Astrocyte (in vitro differentiated cells and primary cell): ENCODE data around the gene KRTAP3-1. TPM values are rescaled to one million over a fixed set of nuclear protein-coding genes. Genes with fewer than 3 reads are reported as not detected.
A peak's percentile ranks its signal among the peaks of the same experiment; 100 is the strongest.

Experiments used
- DNase-seq: peaks from one replicate; pipeline ENCODE4 v3.0.0-alpha.2; 2010; ENCODE audit warnings: low read depth
- FAIRE-seq: peaks from 2 replicates; lab custom pipeline; 2011; peaks lifted over from hg19 to GRCh38; lab: Jason Lieb, UNC
- H2AFZ ChIP-seq: 2 replicates; pipeline ENCODE4 v1.6.0; 2012; ENCODE audit warnings: low read depth, low read length, inconsistent platforms
- H3K27ac ChIP-seq: 2 replicates; pipeline ENCODE4 v1.5.1; 2011; ENCODE audit warnings: low read depth, low read length, inconsistent platforms
- H3K27me3 ChIP-seq: 2 replicates; pipeline ENCODE4 v1.6.0; 2011; ENCODE audit warnings: low read length, inconsistent platforms; ENCODE audit not compliant: insufficient read depth
- H3K36me3 ChIP-seq: 2 replicates; pipeline ENCODE4 v1.5.1; 2011; ENCODE audit warnings: low read length, inconsistent platforms; ENCODE audit not compliant: insufficient read depth
- H3K4me1 ChIP-seq: 2 replicates; pipeline ENCODE4 v1.5.1; 2011; ENCODE audit warnings: low read length, inconsistent platforms; ENCODE audit not compliant: insufficient read depth
- H3K4me2 ChIP-seq: 2 replicates; pipeline ENCODE4 v1.6.0; 2012; ENCODE audit warnings: low read length, inconsistent platforms
- H3K4me3 ChIP-seq: 2 replicates; pipeline ENCODE4 v1.5.1; 2011; ENCODE audit warnings: low read depth, mild to moderate bottlenecking, low read length, inconsistent platforms; ENCODE audit not compliant: insufficient read depth
- H3K79me2 ChIP-seq: 2 replicates; pipeline ENCODE4 v1.6.0; 2012; ENCODE audit warnings: mild to moderate bottlenecking, low read length, inconsistent platforms; ENCODE audit not compliant: insufficient read depth
- H3K9ac ChIP-seq: 2 replicates; pipeline ENCODE4 v1.6.0; 2012; ENCODE audit warnings: mild to moderate bottlenecking, low read length, inconsistent platforms
- H3K9me3 ChIP-seq: 2 replicates; pipeline ENCODE4 v1.5.1; 2012; ENCODE audit warnings: low read depth, mild to moderate bottlenecking, low read length, inconsistent platforms; ENCODE audit not compliant: insufficient read depth
- H4K20me1 ChIP-seq: 2 replicates; pipeline ENCODE4 v1.6.0; 2012; ENCODE audit warnings: low read length, inconsistent platforms; ENCODE audit not compliant: insufficient read depth
- H3K27ac Mint-ChIP-seq: one replicate; pipeline ENCODE4 v1.8.0; 2021; ENCODE audit warnings: mild to moderate bottlenecking, mixed read lengths; ENCODE audit not compliant: unreplicated experiment
- H3K27me3 Mint-ChIP-seq: one replicate; pipeline ENCODE4 v1.8.0; 2021; ENCODE audit warnings: low read depth, mixed read lengths; ENCODE audit not compliant: unreplicated experiment
- H3K36me3 Mint-ChIP-seq: one replicate; pipeline ENCODE4 v1.8.0; 2021; ENCODE audit warnings: low read depth, mixed read lengths; ENCODE audit not compliant: unreplicated experiment
- H3K4me1 Mint-ChIP-seq: one replicate; pipeline ENCODE4 v1.8.0; 2021; ENCODE audit warnings: low read depth, mixed read lengths; ENCODE audit not compliant: unreplicated experiment
- H3K4me3 Mint-ChIP-seq: one replicate; pipeline ENCODE4 v1.8.0; 2021; ENCODE audit warnings: mild to moderate bottlenecking, moderate library complexity, mixed read lengths; ENCODE audit not compliant: unreplicated experiment
- H3K9me3 Mint-ChIP-seq: one replicate; pipeline ENCODE4 v1.8.0; 2021; ENCODE audit warnings: mild to moderate bottlenecking, mixed read lengths; ENCODE audit not compliant: unreplicated experiment
- CTCF ChIP-seq: IDR thresholded peaks from 2 replicates; pipeline ENCODE4 v1.5.1; 2011; ENCODE audit warnings: low read depth, mild to moderate bottlenecking, inconsistent platforms, low read length, moderate library complexity; ENCODE audit not compliant: insufficient read depth
- EZH2 ChIP-seq: IDR thresholded peaks from 2 replicates; pipeline ENCODE4 v1.6.1; 2012; ENCODE audit warnings: mild to moderate bottlenecking, low read length, inconsistent platforms; ENCODE audit not compliant: insufficient read depth
- total RNA-seq: library from RNA; stranded (reverse); gene quantifications from 2 replicates; pipeline ENCODE4 v1.2.1, GENCODE V29; 2021

Gene KRTAP3-1
- total RNA-seq, 1 donor from 2014 or later, result not detected

GRCh38 chr17:41009301-41009760 lies 403 bp upstream of the KRTAP3-1 start:
- Mint-ChIP-seq H3K4me1 (no peaks in the 10 kb centered on the region), H3K27me3 (peaks cover 2% of the 10 kb centered on the region), H3K4me3 (no peak overlapping the region), H3K27ac (no peak overlapping the region), H3K36me3 (no peaks in the 10 kb centered on the region), H3K9me3 (no peaks in the 10 kb centered on the region)
- no peak overlapping the region for H3K4me2 ChIP-seq
- no peaks in the 10 kb centered on the region for H4K20me1 ChIP-seq
- DNase-seq (no peak), FAIRE-seq (peak; percentile 26)
- no peak overlapping the region for H2AFZ ChIP-seq
- no peak overlapping the region for H3K27ac ChIP-seq
- no peaks in the 10 kb centered on the region for H3K79me2 ChIP-seq
- H3K9ac ChIP-seq, result no peak overlapping the region
- no peaks in the 10 kb centered on the region for H3K36me3 ChIP-seq
- no peaks in the 10 kb centered on the region for H3K4me1 ChIP-seq
- no peaks in the 10 kb centered on the region for H3K27me3 ChIP-seq
- TF ChIP-seq CTCF (no peak), EZH2 (no peak)
- no peaks in the 10 kb centered on the region for H3K9me3 ChIP-seq
- H3K4me3 ChIP-seq, result no peak overlapping the region

GRCh38 chr17:41004397-41004796 lies 4.5 kb downstream of the KRTAP3-1 start:
- Histone ChIP-seq H3K9ac (no peak overlapping the region), H3K79me2 (no peaks in the 10 kb centered on the region), H3K27me3 (no peaks in the 10 kb centered on the region), H3K4me2 (no peak overlapping the region), H3K9me3 (no peaks in the 10 kb centered on the region), H3K4me1 (no peaks in the 10 kb centered on the region), H4K20me1 (no peaks in the 10 kb centered on the region), H3K27ac (no peak overlapping the region), H3K4me3 (no peak overlapping the region), H3K36me3 (no peaks in the 10 kb centered on the region), H2AFZ (no peak overlapping the region)
- H3K4me1 Mint-ChIP-seq, result no peaks in the 10 kb centered on the region
- FAIRE-seq (no peak), DNase-seq (no peak)
- TF ChIP-seq CTCF (no peak), EZH2 (no peak)
- peaks cover 2% of the 10 kb centered on the region for H3K27me3 Mint-ChIP-seq
- no peaks in the 10 kb centered on the region for H3K9me3 Mint-ChIP-seq
- H3K27ac Mint-ChIP-seq, result no peak overlapping the region
- H3K36me3 Mint-ChIP-seq, result no peaks in the 10 kb centered on the region
- H3K4me3 Mint-ChIP-seq, result no peak overlapping the region

GRCh38 chr17:41003926-41004325 lies 5.0 kb downstream of the KRTAP3-1 start:
- H3K4me3 Mint-ChIP-seq, result no peak overlapping the region
- FAIRE-seq (no peak), DNase-seq (no peak)
- H3K9ac ChIP-seq, result no peak overlapping the region
- no peaks in the 10 kb centered on the region for H3K36me3 ChIP-seq
- H3K9me3 Mint-ChIP-seq, result no peaks in the 10 kb centered on the region
- H3K36me3 Mint-ChIP-seq, result no peaks in the 10 kb centered on the region
- no peaks in the 10 kb centered on the region for H3K9me3 ChIP-seq
- H3K27me3 Mint-ChIP-seq, result peaks cover 2% of the 10 kb centered on the region
- H4K20me1 ChIP-seq, result no peaks in the 10 kb centered on the region
- no peak for TF ChIP-seq CTCF
- TF ChIP-seq EZH2, result no peak
- H3K79me2 ChIP-seq, result no peaks in the 10 kb centered on the region
- H3K27ac ChIP-seq, result no peak overlapping the region
- no peak overlapping the region for H2AFZ ChIP-seq
- no peak overlapping the region for H3K4me2 ChIP-seq
- H3K27ac Mint-ChIP-seq, result no peak overlapping the region
- no peaks in the 10 kb centered on the region for H3K27me3 ChIP-seq
- no peak overlapping the region for H3K4me3 ChIP-seq
- H3K4me1 ChIP-seq, result no peaks in the 10 kb centered on the region
- no peaks in the 10 kb centered on the region for H3K4me1 Mint-ChIP-seq
